A549 (cell line): ENCODE results near the gene TNIK.

Experiments
- BHLHE40 ChIP-seq: IDR thresholded peaks from 2 replicates; pipeline ENCODE4 v1.6.1; 2012; ENCODE audit warnings: low read depth, low read length, inconsistent platforms
- CEBPB ChIP-seq, 2 experiments: fragments of >200 bp in 1 of 2; sonication (Bioruptor Twin) in 1 of 2; formaldehyde crosslinking in 1 of 2; IDR thresholded peaks; 2 replicates each; pipeline ENCODE4 v1.6.1; 2012 to 2016
- EP300 ChIP-seq, 2 experiments: fragments of >200 bp; sonication (Bioruptor Twin); formaldehyde crosslinking; IDR thresholded peaks; 2 replicates in 1 of 2; 3 replicates in 1 of 2; pipeline ENCODE4 v1.6.1; 2016 to 2017
- HDAC2 ChIP-seq: fragments of 200-600 bp; sonication (generic); IDR thresholded peaks from 2 replicates; pipeline ENCODE4 v1.6.1; 2016
- KDM1A ChIP-seq: fragments of 200-600 bp; sonication (generic); IDR thresholded peaks from 2 replicates; pipeline ENCODE4 v1.6.1; 2016; ENCODE audit warnings: low read depth, mild to moderate bottlenecking
- MYC ChIP-seq: IDR thresholded peaks from 2 replicates; pipeline ENCODE4 v1.6.1; 2012; ENCODE audit warnings: mild to moderate bottlenecking, inconsistent platforms, low read length, improper control_type of control experiment, borderline replicate concordance
- POLR2A ChIP-seq: IDR thresholded peaks from 2 replicates; pipeline ENCODE4 v1.6.1; 2012; ENCODE audit warnings: mild to moderate bottlenecking, low read length
- RAD21 ChIP-seq, 2 experiments: fragments of >200 bp in 1 of 2; sonication (Bioruptor Twin) in 1 of 2; formaldehyde crosslinking in 1 of 2; IDR thresholded peaks in 1 of 2; conservative IDR thresholded peaks in 1 of 2; 2 replicates in 1 of 2; 3 replicates in 1 of 2; pipeline ENCODE4 v1.6.1; 2012 to 2018; ENCODE audit warnings: inconsistent platforms in 1 of 2
- TF ChIP-seq, protein P1 (sequence below): fragments of >200 bp; sonication (Bioruptor Twin); formaldehyde crosslinking; IDR thresholded peaks from 3 replicates; pipeline ENCODE4 v1.5.1; 2016
- TF ChIP-seq, protein P2 (sequence below): fragments of >200 bp; sonication (Bioruptor Twin); formaldehyde crosslinking; IDR thresholded peaks from 3 replicates; pipeline ENCODE4 v1.6.1; 2016
- TF ChIP-seq, protein P3 (sequence below): IDR thresholded peaks from 2 replicates; pipeline ENCODE4 v1.6.1; 2012

DNA sequence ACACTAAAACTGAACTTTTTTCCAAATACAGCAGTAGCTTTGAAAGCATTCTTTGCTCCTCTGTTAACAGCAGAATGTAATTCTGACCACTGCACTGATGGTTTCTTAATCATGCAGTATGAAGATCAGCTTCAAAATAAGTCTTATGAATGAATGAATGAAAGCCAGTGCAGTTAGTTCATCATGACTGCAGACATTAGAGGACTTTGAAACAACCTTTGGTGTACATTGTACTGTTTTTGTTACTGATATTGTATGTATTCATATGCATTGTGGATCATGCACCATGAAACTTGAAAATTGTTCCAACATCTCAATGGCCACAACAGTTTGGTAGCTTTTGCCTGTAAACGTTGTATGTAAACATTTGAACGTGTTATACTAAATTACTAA, 1.3 kb upstream of the TNIK start:
- TF ChIP-seq, protein P1, sequence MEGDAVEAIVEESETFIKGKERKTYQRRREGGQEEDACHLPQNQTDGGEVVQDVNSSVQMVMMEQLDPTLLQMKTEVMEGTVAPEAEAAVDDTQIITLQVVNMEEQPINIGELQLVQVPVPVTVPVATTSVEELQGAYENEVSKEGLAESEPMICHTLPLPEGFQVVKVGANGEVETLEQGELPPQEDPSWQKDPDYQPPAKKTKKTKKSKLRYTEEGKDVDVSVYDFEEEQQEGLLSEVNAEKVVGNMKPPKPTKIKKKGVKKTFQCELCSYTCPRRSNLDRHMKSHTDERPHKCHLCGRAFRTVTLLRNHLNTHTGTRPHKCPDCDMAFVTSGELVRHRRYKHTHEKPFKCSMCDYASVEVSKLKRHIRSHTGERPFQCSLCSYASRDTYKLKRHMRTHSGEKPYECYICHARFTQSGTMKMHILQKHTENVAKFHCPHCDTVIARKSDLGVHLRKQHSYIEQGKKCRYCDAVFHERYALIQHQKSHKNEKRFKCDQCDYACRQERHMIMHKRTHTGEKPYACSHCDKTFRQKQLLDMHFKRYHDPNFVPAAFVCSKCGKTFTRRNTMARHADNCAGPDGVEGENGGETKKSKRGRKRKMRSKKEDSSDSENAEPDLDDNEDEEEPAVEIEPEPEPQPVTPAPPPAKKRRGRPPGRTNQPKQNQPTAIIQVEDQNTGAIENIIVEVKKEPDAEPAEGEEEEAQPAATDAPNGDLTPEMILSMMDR: no peak
- TF ChIP-seq, protein P2, sequence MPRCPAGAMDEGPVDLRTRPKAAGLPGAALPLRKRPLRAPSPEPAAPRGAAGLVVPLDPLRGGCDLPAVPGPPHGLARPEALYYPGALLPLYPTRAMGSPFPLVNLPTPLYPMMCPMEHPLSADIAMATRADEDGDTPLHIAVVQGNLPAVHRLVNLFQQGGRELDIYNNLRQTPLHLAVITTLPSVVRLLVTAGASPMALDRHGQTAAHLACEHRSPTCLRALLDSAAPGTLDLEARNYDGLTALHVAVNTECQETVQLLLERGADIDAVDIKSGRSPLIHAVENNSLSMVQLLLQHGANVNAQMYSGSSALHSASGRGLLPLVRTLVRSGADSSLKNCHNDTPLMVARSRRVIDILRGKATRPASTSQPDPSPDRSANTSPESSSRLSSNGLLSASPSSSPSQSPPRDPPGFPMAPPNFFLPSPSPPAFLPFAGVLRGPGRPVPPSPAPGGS: no peak
- no peak for TF ChIP-seq CEBPB (IDR thresholded peaks at IDR 0.05)
- TF ChIP-seq EP300 (IDR thresholded peaks at IDR 0.05): no peak
- TF ChIP-seq HDAC2: no peak
- TF ChIP-seq MYC: no peak
- TF ChIP-seq RAD21 (conservative IDR thresholded peaks at IDR 0.05 in 1 of 2, IDR thresholded peaks at IDR 0.05 in 1 of 2): no peak
- TF ChIP-seq BHLHE40: no peak
- TF ChIP-seq, protein P3, sequence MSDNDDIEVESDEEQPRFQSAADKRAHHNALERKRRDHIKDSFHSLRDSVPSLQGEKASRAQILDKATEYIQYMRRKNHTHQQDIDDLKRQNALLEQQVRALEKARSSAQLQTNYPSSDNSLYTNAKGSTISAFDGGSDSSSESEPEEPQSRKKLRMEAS: no peak
- no peak for TF ChIP-seq POLR2A
- no peak for TF ChIP-seq KDM1A
